ENCODE results near the gene CLIC4. TPM values are rescaled to one million over a fixed set of nuclear protein-coding genes. Genes with fewer than 3 reads are reported as not detected.

CLIC4 gene
- total RNA-seq, 1 experiment from 2014 or later = 62.7 TPM

DNA sequence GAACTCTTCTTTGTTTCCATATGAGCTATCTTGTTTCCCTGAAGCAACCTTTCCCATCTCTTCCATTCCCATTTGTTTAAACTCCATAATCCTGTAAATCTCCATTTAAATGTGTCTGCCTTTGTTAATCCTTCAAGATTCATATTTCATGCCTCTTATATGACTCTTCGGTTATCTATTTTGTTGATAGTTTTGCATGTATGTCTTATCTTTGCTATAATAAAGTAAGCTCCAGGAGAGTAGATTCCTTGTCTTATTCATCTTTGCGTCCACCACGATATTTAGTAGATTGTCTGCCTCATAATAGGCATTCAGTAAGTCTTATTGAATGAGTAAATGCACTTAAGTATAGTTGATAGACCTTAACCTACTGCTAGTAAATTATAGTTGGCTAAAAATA is 18.4 kb downstream of the CLIC4 start:
- no peaks in the 10 kb centered on the region for H3K36me3 Mint-ChIP-seq (ENCODE audit: insufficient read depth, unreplicated experiment)
- BruUV-seq (replicated peaks) = no TSS peak
- CTCF ChIA-PET = no interaction called here
- no peaks in the 10 kb centered on the region for H3K27me3 Mint-ChIP-seq (ENCODE audit: unreplicated experiment)
- DNase-seq = no peak
- H3K9me3 Mint-ChIP-seq (ENCODE audit: low read depth, unreplicated experiment) = no peaks in the 10 kb centered on the region
- H3K4me1 Mint-ChIP-seq (ENCODE audit: low read depth, unreplicated experiment) = no peaks in the 10 kb centered on the region
- intact Hi-C loops (cut with micrococcal nuclease; ENCODE audit: unreplicated experiment) = no loop called here
- H3K4me3 Mint-ChIP-seq (ENCODE audit: low read depth, unreplicated experiment) = no peak overlapping the region
- no peak overlapping the region for H3K27ac Mint-ChIP-seq (ENCODE audit: unreplicated experiment)
- TF ChIP-seq, protein P1, sequence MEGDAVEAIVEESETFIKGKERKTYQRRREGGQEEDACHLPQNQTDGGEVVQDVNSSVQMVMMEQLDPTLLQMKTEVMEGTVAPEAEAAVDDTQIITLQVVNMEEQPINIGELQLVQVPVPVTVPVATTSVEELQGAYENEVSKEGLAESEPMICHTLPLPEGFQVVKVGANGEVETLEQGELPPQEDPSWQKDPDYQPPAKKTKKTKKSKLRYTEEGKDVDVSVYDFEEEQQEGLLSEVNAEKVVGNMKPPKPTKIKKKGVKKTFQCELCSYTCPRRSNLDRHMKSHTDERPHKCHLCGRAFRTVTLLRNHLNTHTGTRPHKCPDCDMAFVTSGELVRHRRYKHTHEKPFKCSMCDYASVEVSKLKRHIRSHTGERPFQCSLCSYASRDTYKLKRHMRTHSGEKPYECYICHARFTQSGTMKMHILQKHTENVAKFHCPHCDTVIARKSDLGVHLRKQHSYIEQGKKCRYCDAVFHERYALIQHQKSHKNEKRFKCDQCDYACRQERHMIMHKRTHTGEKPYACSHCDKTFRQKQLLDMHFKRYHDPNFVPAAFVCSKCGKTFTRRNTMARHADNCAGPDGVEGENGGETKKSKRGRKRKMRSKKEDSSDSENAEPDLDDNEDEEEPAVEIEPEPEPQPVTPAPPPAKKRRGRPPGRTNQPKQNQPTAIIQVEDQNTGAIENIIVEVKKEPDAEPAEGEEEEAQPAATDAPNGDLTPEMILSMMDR (IDR thresholded peaks at IDR 0.05; ENCODE audit: unreplicated experiment) = no peak

DNA sequence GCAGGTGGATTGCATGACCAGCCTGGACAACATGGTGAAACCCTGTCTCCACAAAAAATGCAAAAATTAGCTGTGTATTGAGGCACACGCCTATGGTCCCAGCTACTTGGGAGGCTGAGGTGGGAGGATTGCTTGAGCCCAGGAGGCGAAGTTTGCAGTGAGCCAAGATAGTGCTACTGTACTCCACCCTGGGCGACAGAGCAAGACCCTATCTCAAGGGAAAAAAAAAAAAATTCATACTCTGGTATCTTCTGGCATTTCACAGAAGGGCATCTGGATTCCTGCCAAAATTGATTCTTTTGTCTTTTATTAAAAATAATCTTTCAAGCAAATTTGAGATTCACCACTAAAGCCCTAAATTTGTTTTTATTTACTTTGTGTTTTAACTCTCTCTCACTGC is 19.2 kb downstream of the CLIC4 start:
- DNase-seq = no peak
- Mint-ChIP-seq H3K4me3 (ENCODE audit: low read depth, unreplicated experiment) (no peak overlapping the region), H3K4me1 (ENCODE audit: low read depth, unreplicated experiment) (no peaks in the 10 kb centered on the region), H3K9me3 (ENCODE audit: low read depth, unreplicated experiment) (no peaks in the 10 kb centered on the region), H3K36me3 (ENCODE audit: insufficient read depth, unreplicated experiment) (no peaks in the 10 kb centered on the region), H3K27me3 (ENCODE audit: unreplicated experiment) (no peaks in the 10 kb centered on the region), H3K27ac (ENCODE audit: unreplicated experiment) (no peak overlapping the region)
- TF ChIP-seq, protein P1 (IDR thresholded peaks at IDR 0.05; ENCODE audit: unreplicated experiment) = no peak
- CTCF ChIA-PET = no interaction called here
- intact Hi-C loops (cut with micrococcal nuclease; ENCODE audit: unreplicated experiment) = no loop called here
- BruUV-seq (replicated peaks) = no TSS peak

DNA sequence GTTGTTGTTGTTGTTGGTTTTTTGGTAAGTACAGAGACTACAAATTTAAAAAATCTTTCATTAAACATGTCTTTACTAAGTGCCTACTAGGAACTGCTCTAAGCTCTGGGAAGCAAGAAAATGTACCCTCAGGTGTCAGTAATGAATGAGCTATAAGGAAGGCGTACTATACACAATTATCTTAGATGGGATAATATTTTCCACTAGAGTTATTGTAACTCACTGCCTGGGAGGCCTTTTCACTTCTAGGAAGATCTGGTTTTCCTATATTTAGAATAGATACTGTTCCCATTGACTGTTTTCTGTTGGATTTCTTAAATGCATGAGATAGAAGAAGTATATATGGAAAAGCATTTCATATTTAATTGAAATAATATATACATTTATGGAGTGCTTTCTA is 19.6 kb downstream of the CLIC4 start:
- no TSS peak for BruUV-seq (replicated peaks)
- no peaks in the 10 kb centered on the region for H3K27me3 Mint-ChIP-seq (ENCODE audit: unreplicated experiment)
- H3K4me1 Mint-ChIP-seq (ENCODE audit: low read depth, unreplicated experiment) = no peaks in the 10 kb centered on the region
- TF ChIP-seq, protein P1 (IDR thresholded peaks at IDR 0.05; ENCODE audit: unreplicated experiment) = no peak
- no peak for DNase-seq
- H3K9me3 Mint-ChIP-seq (ENCODE audit: low read depth, unreplicated experiment) = no peaks in the 10 kb centered on the region
- no peak overlapping the region for H3K27ac Mint-ChIP-seq (ENCODE audit: unreplicated experiment)
- intact Hi-C loops (cut with micrococcal nuclease; ENCODE audit: unreplicated experiment) = no loop called here
- no peak overlapping the region for H3K4me3 Mint-ChIP-seq (ENCODE audit: low read depth, unreplicated experiment)
- H3K36me3 Mint-ChIP-seq (ENCODE audit: insufficient read depth, unreplicated experiment) = no peaks in the 10 kb centered on the region
- CTCF ChIA-PET = interaction anchor here (0.7 to 0.8 kb wide), 2 partner anchors 77 to 204 kb away, joined by 3 read pairs; no protein-coding TSS in a partner anchor

DNA sequence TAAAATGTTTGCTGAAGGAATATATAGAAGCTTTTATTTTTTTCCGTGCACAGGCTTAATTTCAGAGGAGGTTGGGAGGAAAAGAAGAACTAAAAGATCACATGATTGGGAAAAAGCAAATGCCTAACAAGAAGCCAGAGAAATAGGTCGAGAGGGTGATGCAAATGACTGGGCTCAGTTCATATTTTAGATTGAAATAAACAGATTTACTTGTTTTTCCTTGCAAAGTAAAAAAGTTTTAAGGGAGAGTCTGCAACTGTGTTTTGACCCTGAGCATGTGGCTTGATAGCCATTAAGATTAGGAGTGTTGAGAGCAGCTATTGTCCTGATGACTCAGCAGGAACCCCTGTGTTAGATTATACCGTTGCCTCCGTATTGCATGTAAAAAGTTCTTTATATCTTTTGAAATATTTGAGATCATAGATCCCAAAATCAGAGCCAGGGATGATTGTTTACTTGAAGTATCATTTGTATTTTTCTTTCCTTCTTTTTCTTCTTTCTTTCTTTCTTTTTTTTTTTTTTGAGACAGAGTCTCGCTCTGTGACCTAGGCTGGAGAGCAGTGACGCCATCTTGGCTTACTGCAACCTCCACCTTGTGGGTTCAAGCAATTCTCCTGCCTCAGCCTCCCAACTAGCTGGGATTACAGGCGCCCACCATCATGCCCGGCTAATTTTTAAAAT is 20.2 kb downstream of the CLIC4 start:
- CTCF ChIA-PET = interaction anchor here (0.7 to 0.8 kb wide), 3 partner anchors 47 to 203 kb away, joined by 3 read pairs; no protein-coding TSS in a partner anchor
- intact Hi-C loops (cut with micrococcal nuclease; ENCODE audit: unreplicated experiment) = no loop called here
- no TSS peak for BruUV-seq (replicated peaks)
- no peaks in the 10 kb centered on the region for H3K9me3 Mint-ChIP-seq (ENCODE audit: low read depth, unreplicated experiment)
- no peak for DNase-seq
- TF ChIP-seq, protein P1 (IDR thresholded peaks at IDR 0.05; ENCODE audit: unreplicated experiment) = no peak
- H3K27me3 Mint-ChIP-seq (ENCODE audit: unreplicated experiment) = no peaks in the 10 kb centered on the region
- H3K27ac Mint-ChIP-seq (ENCODE audit: unreplicated experiment) = no peak overlapping the region
- no peaks in the 10 kb centered on the region for H3K4me1 Mint-ChIP-seq (ENCODE audit: low read depth, unreplicated experiment)
- no peak overlapping the region for H3K4me3 Mint-ChIP-seq (ENCODE audit: low read depth, unreplicated experiment)
- no peaks in the 10 kb centered on the region for H3K36me3 Mint-ChIP-seq (ENCODE audit: insufficient read depth, unreplicated experiment)

Data from Calu3 (cell line).